Posterior vena cava (tissue), 2 donors: Measurements from ENCODE around the gene TOX2. TPM values are rescaled to one million over a fixed set of nuclear protein-coding genes. Genes with fewer than 3 reads are reported as not detected.

Experiments
- DNase-seq: peaks from one replicate; pipeline ENCODE4 v3.0.0-alpha.2; 2020; ENCODE audit warnings: low spot score
- intact Hi-C, 2 donors: fragments of 100-400 bp; cut with DNase I; formaldehyde crosslinking; loops; one replicate each; pipeline versions ENCODE4 v1.14.1 to v1.14.2; 2022 to 2023
- total RNA-seq, 2 donors: library from RNA; stranded (reverse); fragmentation: NEBNext Ultra II Directional; extraction: Animal tissue kit (Norgen Biotek cat#: 25700); gene quantifications; one replicate each; pipeline ENCODE4 v1.2.1, GENCODE V29; 2021
- donor health status: DM: yes; HTN: yes; CAD: no.
- donor health status: DM: yes; HTN: yes; CAD: no.

TOX2 gene
- total RNA-seq, 2 donors from 2014 or later = 1.1 to 1.5 TPM

- DNase-seq = peak; percentile 37
- intact Hi-C loops = no loop called here
Observed at GRCh38 chr20:43953919-43954592, 39.4 kb downstream of the TOX2 start.

- DNase-seq = peak; percentile 19
- intact Hi-C loops = loop anchor here in 1 of 2 donors (5.0 kb wide), 1 partner anchor 167 kb away; no protein-coding TSS in a partner anchor
Observed at GRCh38 chr20:43954704-43955061, 40.0 kb downstream of the TOX2 start.

- peak; percentile 40 for DNase-seq
- intact Hi-C loops = loop anchor here in 1 of 2 donors (5.0 kb wide), 1 partner anchor 168 kb away; no protein-coding TSS in a partner anchor
Observed at GRCh38 chr20:43955062-43955749, 40.6 kb downstream of the TOX2 start.

GRCh38 chr20:43955750-43956191, 41.1 kb downstream of the TOX2 start:
- DNase-seq = peak; percentile 50
- intact Hi-C loops = loop anchor here in 1 of 2 donors (5.0 kb wide), 1 partner anchor 168 kb away; no protein-coding TSS in a partner anchor

- intact Hi-C loops = loop anchor here in 1 of 2 donors (5.0 kb wide), 1 partner anchor 170 kb away; no protein-coding TSS in a partner anchor
Observed at GRCh38 chr20:43957392-43957791, 42.7 kb downstream of the TOX2 start.

GRCh38 chr20:43958626-43959025, 44.0 kb downstream of the TOX2 start:
- intact Hi-C loops = loop anchor here in 1 of 2 donors (5.0 kb wide), 1 partner anchor 171 kb away; no protein-coding TSS in a partner anchor
- DNase-seq = peak; percentile 12

More at GRCh38 chr20:43957392-43957791, 42.7 kb downstream of the TOX2 start:
- no peak for DNase-seq

- intact Hi-C loops = loop anchor here in 1 of 2 donors (5.0 kb wide), 1 partner anchor 172 kb away; no protein-coding TSS in a partner anchor
- DNase-seq = peak; percentile 49
Observed at GRCh38 chr20:43959079-43959919, 44.6 kb downstream of the TOX2 start.

- intact Hi-C loops = loop anchor here in 1 of 2 donors (5.0 kb wide), 1 partner anchor 173 kb away; no protein-coding TSS in a partner anchor
- DNase-seq = no peak
Observed at GRCh38 chr20:43959920-43960227, 45.2 kb downstream of the TOX2 start.

GRCh38 chr20:43960231-43960630, 45.6 kb downstream of the TOX2 start:
- intact Hi-C loops = no loop called here
- DNase-seq = peak; percentile 60

GRCh38 chr20:43961116-43961515, 46.5 kb downstream of the TOX2 start:
- peak; percentile 15 for DNase-seq
- intact Hi-C loops = no loop called here

- peak; percentile 74 for DNase-seq
- intact Hi-C loops = no loop called here
Observed at GRCh38 chr20:43961541-43962471, 47.2 kb downstream of the TOX2 start.

GRCh38 chr20:43962530-43962929, 47.9 kb downstream of the TOX2 start:
- DNase-seq = no peak
- intact Hi-C loops = no loop called here

- intact Hi-C loops = no loop called here
- DNase-seq = peak; percentile 72
Observed at GRCh38 chr20:43963233-43963632, 48.6 kb downstream of the TOX2 start.

GRCh38 chr20:43963872-43964791, 49.5 kb downstream of the TOX2 start:
- peak; percentile 82 for DNase-seq
- intact Hi-C loops = no loop called here

GRCh38 chr20:43968341-43969000, 53.8 kb downstream of the TOX2 start:
- peak; percentile 50 for DNase-seq
- intact Hi-C loops = no loop called here

GRCh38 chr20:43969028-43969447, 54.4 kb downstream of the TOX2 start:
- DNase-seq = peak; percentile 46

More at GRCh38 chr20:43969028-43969447, 54.4 kb downstream of the TOX2 start:
- intact Hi-C loops = no loop called here
